H9 (cell line): ENCODE measurements around the gene A4GNT. TPM values are rescaled to one million over a fixed set of nuclear protein-coding genes. Genes with fewer than 3 reads are reported as not detected.

Experiments used
- DNase-seq: peaks from one replicate; pipeline ENCODE4 v3.0.0-alpha.2; 2017
- H2AFZ ChIP-seq: one replicate; pipeline ENCODE4 v1.6.1; 2013; ENCODE audit warnings: mild to moderate bottlenecking, low read length, control low read depth, moderate library complexity
- H2AK5ac ChIP-seq: 2 replicates; pipeline ENCODE4 v1.6.1; 2013; ENCODE audit warnings: low read length, control low read depth, mixed read lengths; ENCODE audit not compliant: insufficient read length
- H2BK120ac ChIP-seq: one replicate; pipeline ENCODE4 v1.6.1; 2013; ENCODE audit warnings: low read depth, mild to moderate bottlenecking, low read length, control low read depth, inconsistent platforms; ENCODE audit not compliant: poor library complexity, severe bottlenecking
- H2BK12ac ChIP-seq: 2 replicates; pipeline ENCODE4 v1.6.1; 2013; ENCODE audit warnings: low read length, control low read depth, mixed read lengths, low read depth; ENCODE audit not compliant: insufficient read length
- H2BK15ac ChIP-seq: 2 replicates; pipeline ENCODE4 v1.6.1; 2013; ENCODE audit warnings: low read depth, low read length, control low read depth
- H2BK20ac ChIP-seq: one replicate; pipeline ENCODE4 v1.6.1; 2013; ENCODE audit warnings: low read depth, mild to moderate bottlenecking, low read length, control low read depth, inconsistent platforms; ENCODE audit not compliant: poor library complexity, severe bottlenecking
- H2BK5ac ChIP-seq: 2 replicates; pipeline ENCODE4 v1.6.1; 2013; ENCODE audit warnings: low read length, control low read depth, mixed read lengths; ENCODE audit not compliant: insufficient read length
- H3K14ac ChIP-seq: 2 replicates; pipeline ENCODE4 v1.6.1; 2013; ENCODE audit warnings: low read length, control low read depth; ENCODE audit not compliant: insufficient read depth
- H3K18ac ChIP-seq: 2 replicates; pipeline ENCODE4 v1.6.1; 2013; ENCODE audit warnings: low read depth, mild to moderate bottlenecking, mixed read lengths, low read length, control low read depth; ENCODE audit not compliant: insufficient read length
- H3K23ac ChIP-seq: 2 replicates; pipeline ENCODE4 v1.6.1; 2013; ENCODE audit warnings: low read length, control low read depth, mixed read lengths, low read depth; ENCODE audit not compliant: insufficient read length
- H3K23me2 ChIP-seq: 2 replicates; pipeline ENCODE4 v1.6.1; 2013; ENCODE audit warnings: low read depth, mild to moderate bottlenecking, mixed read lengths, low read length, control low read depth; ENCODE audit not compliant: insufficient read length, poor library complexity, severe bottlenecking
- H3K27ac ChIP-seq: 2 replicates; pipeline ENCODE4 v1.5.1; 2013; ENCODE audit warnings: low read length, control low read depth, mixed read lengths, low read depth; ENCODE audit not compliant: insufficient read length
- H3K27me3 ChIP-seq: 2 replicates; pipeline ENCODE4 v1.6.1; 2013; ENCODE audit warnings: low read length, control low read depth, inconsistent platforms; ENCODE audit not compliant: insufficient read depth
- H3K4ac ChIP-seq: 2 replicates; pipeline ENCODE4 v1.6.1; 2013; ENCODE audit warnings: low read depth, mild to moderate bottlenecking, control low read depth, inconsistent platforms, low read length, moderate library complexity
- H3K4me1 ChIP-seq: 2 replicates; pipeline ENCODE4 v1.6.1; 2013; ENCODE audit warnings: low read length, control low read depth, inconsistent platforms; ENCODE audit not compliant: insufficient read depth
- H3K4me2 ChIP-seq: 2 replicates; pipeline ENCODE4 v1.6.1; 2013; ENCODE audit warnings: low read length, control low read depth, mixed read lengths; ENCODE audit not compliant: insufficient read length, insufficient read depth
- H3K56ac ChIP-seq: 2 replicates; pipeline ENCODE4 v1.6.1; 2013; ENCODE audit warnings: low read depth, mild to moderate bottlenecking, mixed read lengths, low read length, control low read depth; ENCODE audit not compliant: insufficient read length
- H3K79me1 ChIP-seq: 2 replicates; pipeline ENCODE4 v1.6.1; 2013; ENCODE audit warnings: low read depth, mild to moderate bottlenecking, moderate library complexity, low read length, control low read depth, inconsistent platforms; ENCODE audit not compliant: insufficient read depth, poor library complexity, severe bottlenecking
- H3K79me2 ChIP-seq: 2 replicates; pipeline ENCODE4 v1.6.1; 2013; ENCODE audit warnings: low read length, control low read depth, inconsistent platforms; ENCODE audit not compliant: insufficient read depth
- H3K9ac ChIP-seq: 2 replicates; pipeline ENCODE4 v1.6.1; 2013; ENCODE audit warnings: low read length, control low read depth, mixed read lengths; ENCODE audit not compliant: insufficient read length; ENCODE audit errors: extremely low read depth
- H3K9me3 ChIP-seq: one replicate; pipeline ENCODE4 v1.6.1; 2013; ENCODE audit warnings: low read depth, low read length, inconsistent platforms; ENCODE audit not compliant: control insufficient read depth
- H3T11ph ChIP-seq: one replicate; pipeline ENCODE4 v1.6.1; 2013; ENCODE audit warnings: mild to moderate bottlenecking, low read length, control low read depth, inconsistent platforms
- H4K20me1 ChIP-seq: one replicate; pipeline ENCODE4 v1.6.1; 2013; ENCODE audit not compliant: control insufficient read depth, insufficient read length, insufficient read depth
- H4K5ac ChIP-seq: 2 replicates; pipeline ENCODE4 v1.6.1; 2013; ENCODE audit warnings: low read depth, mild to moderate bottlenecking, mixed read lengths, low read length, control low read depth; ENCODE audit not compliant: insufficient read length
- H4K8ac ChIP-seq: replicated peaks from 2 replicates; pipeline ENCODE4 v1.6.1; 2013; ENCODE audit warnings: low read length, control low read depth, mixed read lengths, low read depth; ENCODE audit not compliant: insufficient read length
- H4K91ac ChIP-seq: 2 replicates; pipeline ENCODE4 v1.6.1; 2013; ENCODE audit warnings: low read depth, mild to moderate bottlenecking, moderate library complexity, mixed read lengths, low read length, control low read depth; ENCODE audit not compliant: insufficient read length
- H3K27ac Mint-ChIP-seq, 3 experiments: 2 replicates in 2 of 3; 3 replicates in 1 of 3; pipeline ENCODE4 v1.8.0; 2020 to 2021; ENCODE audit warnings: mixed read lengths in 3 of 3, mild to moderate bottlenecking in 1 of 3, moderate library complexity in 1 of 3
- H3K27me3 Mint-ChIP-seq: 2 replicates; pipeline ENCODE4 v1.8.0; 2021; ENCODE audit warnings: low read depth, mild to moderate bottlenecking, moderate library complexity, mixed read lengths
- H3K36me3 Mint-ChIP-seq, 3 experiments: 2 replicates in 2 of 3; 3 replicates in 1 of 3; pipeline ENCODE4 v1.8.0; 2020 to 2021; ENCODE audit warnings: low read depth in 3 of 3, mixed read lengths in 3 of 3; ENCODE audit not compliant: insufficient read depth in 1 of 3
- H3K4me1 Mint-ChIP-seq, 2 experiments: 2 replicates each; pipeline ENCODE4 v1.8.0; 2020; ENCODE audit warnings: mixed read lengths in 2 of 2
- H3K4me3 Mint-ChIP-seq, 2 experiments: 2 replicates in 1 of 2; 3 replicates in 1 of 2; pipeline ENCODE4 v1.8.0; 2020 to 2021; ENCODE audit warnings: mild to moderate bottlenecking in 2 of 2, mixed read lengths in 2 of 2, moderate library complexity in 1 of 2
- H3K9me3 Mint-ChIP-seq, 2 experiments: 2 replicates in 1 of 2; 3 replicates in 1 of 2; pipeline ENCODE4 v1.8.0; 2020; ENCODE audit warnings: mild to moderate bottlenecking in 2 of 2, mixed read lengths in 2 of 2, moderate library complexity in 1 of 2
- CTCF ChIP-seq: fragments of 200-600 bp; sonication (generic); conservative IDR thresholded peaks from 3 replicates; pipeline ENCODE4 v1.8.0; 2021; ENCODE audit warnings: antibody characterized with exemption, mild to moderate bottlenecking
- total RNA-seq: library from RNA; stranded (reverse); gene quantifications from 2 replicates; pipeline ENCODE4 v1.2.1, GENCODE V29; 2021

Gene A4GNT
- total RNA-seq, 1 experiment from 2014 or later = not detected

DNA sequence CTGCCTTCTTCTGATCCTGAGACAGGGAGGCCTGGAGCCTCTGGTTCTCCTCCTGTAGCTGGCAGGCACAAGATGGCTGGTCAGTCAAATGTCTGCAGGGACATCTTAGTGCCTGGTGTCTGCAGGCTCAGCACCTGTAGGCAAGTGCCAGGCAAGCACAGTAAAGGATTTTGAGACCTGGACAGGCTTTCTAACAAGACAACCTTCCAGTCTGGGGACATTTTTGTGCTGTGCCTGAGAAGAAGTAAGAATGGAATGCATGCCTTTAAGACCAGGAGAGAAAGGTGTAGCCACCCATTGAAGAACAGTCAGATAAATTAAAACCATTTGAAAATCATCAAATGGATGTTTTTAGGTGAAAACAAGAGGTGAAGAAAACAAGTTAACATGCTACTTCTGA is 48.0 kb downstream of the A4GNT start:
- Mint-ChIP-seq H3K4me1 (peaks cover 0 to 8% of the 10 kb centered on the region in 2 experiments; a peak in 1 of 4 replicates), H3K9me3 (no peaks in the 10 kb centered on the region), H3K4me3 (no peak overlapping the region), H3K27ac (no peak overlapping the region), H3K27me3 (no peaks in the 10 kb centered on the region), H3K36me3 (peaks cover 32 to 58% (median 53%) of the 10 kb centered on the region in 3 experiments)
- Histone ChIP-seq H4K5ac (no peak overlapping the region), H3K9me3 (no peaks in the 10 kb centered on the region), H3K4me2 (no peak overlapping the region), H2BK15ac (no peak overlapping the region), H3K14ac (no peak overlapping the region), H3K56ac (no peak overlapping the region), H3K9ac (no peak overlapping the region), H3K27me3 (no peaks in the 10 kb centered on the region), H3K23me2 (no peaks in the 10 kb centered on the region), H2BK12ac (no peak overlapping the region), H2AK5ac (no peak overlapping the region), H2BK20ac (no peak overlapping the region), H3K18ac (no peak overlapping the region), H3K4ac (no peak overlapping the region), H3K23ac (no peak overlapping the region), H4K91ac (no peak overlapping the region), H3K27ac (no peak overlapping the region), H3K4me1 (no peaks in the 10 kb centered on the region), H3T11ph (no peak overlapping the region), H4K8ac (no peak overlapping the region), H2BK120ac (no peak overlapping the region), H2BK5ac (no peak overlapping the region), H3K79me2 (no peaks in the 10 kb centered on the region), H4K20me1 (no peaks in the 10 kb centered on the region), H2AFZ (no peak overlapping the region), H3K79me1 (no peaks in the 10 kb centered on the region)
- no peak for TF ChIP-seq CTCF
- DNase-seq = no peak
